ENCODE measurements around the gene SERPINA3.

Gene SERPINA3

GRCh38 chr14:94612174-94612573 lies at the start of gene SERPINA3:
Gene SERPINA3, plus strand, starts transcription at chr14:94612391. Its CDS starts 2,051 bp downstream, at chr14:94614442.
- no peak within 1 kb of the TSS for H3K27ac ChIP-seq
- no peak for TF ChIP-seq ZFX (IDR thresholded peaks at IDR 0.05)
- TF ChIP-seq, protein P1, sequence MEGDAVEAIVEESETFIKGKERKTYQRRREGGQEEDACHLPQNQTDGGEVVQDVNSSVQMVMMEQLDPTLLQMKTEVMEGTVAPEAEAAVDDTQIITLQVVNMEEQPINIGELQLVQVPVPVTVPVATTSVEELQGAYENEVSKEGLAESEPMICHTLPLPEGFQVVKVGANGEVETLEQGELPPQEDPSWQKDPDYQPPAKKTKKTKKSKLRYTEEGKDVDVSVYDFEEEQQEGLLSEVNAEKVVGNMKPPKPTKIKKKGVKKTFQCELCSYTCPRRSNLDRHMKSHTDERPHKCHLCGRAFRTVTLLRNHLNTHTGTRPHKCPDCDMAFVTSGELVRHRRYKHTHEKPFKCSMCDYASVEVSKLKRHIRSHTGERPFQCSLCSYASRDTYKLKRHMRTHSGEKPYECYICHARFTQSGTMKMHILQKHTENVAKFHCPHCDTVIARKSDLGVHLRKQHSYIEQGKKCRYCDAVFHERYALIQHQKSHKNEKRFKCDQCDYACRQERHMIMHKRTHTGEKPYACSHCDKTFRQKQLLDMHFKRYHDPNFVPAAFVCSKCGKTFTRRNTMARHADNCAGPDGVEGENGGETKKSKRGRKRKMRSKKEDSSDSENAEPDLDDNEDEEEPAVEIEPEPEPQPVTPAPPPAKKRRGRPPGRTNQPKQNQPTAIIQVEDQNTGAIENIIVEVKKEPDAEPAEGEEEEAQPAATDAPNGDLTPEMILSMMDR (conservative IDR thresholded peaks at IDR 0.05), result no peak

DNA sequence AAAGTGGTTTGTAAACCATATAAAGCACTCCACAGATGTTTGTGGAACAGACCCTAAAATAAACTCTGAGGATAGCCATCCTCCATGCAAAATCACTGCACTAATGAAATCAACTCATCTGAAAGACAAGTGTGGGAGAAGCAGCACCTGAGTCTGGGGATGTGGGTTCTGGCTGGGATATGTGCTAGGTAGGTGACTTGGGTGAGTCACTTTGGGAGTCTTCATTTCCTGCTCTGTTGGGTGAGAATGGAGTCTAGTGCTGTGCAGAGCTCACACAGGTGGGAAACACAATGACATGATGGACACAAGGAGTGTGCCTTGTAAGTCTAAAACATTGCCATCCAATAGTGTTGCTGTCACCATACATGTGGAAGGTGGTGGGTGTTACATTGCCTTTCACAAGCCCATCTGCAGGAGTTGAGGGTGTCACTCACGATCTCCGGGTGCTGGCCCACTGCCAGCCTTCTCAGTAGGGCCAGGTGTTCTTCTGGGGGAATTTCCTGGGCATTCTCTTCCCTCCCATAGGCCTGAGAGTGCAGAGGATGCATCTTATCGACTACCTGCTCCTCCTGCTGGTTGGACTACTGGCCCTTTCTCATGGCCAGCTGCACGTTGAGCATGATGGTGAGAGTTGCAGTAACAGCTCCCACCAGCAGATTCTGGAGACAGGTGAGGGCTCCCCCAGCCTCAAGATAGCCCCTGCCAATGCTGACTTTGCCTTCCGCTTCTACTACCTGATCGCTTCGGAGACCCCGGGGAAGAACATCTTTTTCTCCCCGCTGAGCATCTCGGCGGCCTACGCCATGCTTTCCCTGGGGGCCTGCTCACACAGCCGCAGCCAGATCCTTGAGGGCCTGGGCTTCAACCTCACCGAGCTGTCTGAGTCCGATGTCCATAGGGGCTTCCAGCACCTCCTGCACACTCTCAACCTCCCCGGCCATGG lies 49.0 kb upstream of the SERPINA3 start:
- TF ChIP-seq, protein P1 (conservative IDR thresholded peaks at IDR 0.05), result no peak
- no peak for TF ChIP-seq ZFX (IDR thresholded peaks at IDR 0.05)
- no peak overlapping the region for H3K27ac ChIP-seq

DNA sequence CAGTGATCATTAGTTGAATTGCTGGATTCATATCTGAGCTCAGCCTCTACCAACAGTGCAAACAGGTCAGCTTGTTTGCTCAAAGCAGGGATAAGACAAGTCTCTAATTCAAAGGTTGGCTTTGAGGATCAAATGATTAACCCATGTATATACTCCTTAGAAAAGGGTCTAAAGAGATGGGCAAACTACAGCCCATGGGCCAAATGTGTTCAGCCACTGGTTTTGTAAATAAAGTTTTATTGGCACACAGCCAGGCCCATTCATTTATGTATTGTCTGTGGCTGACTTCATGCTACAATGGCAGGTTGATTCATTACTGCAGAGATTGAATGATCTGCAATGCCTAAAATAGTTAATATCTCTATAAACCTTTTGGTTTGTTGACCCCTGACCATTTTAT lies 47.8 kb upstream of the SERPINA3 start:
- TF ChIP-seq ZFX (IDR thresholded peaks at IDR 0.05), result no peak
- TF ChIP-seq, protein P1 (conservative IDR thresholded peaks at IDR 0.05), result no peak
- H3K27ac ChIP-seq, result no peak overlapping the region

GRCh38 chr14:94568186-94568585 lies 44.0 kb upstream of the SERPINA3 start:
- no peak overlapping the region for H3K27ac ChIP-seq
- no peak for TF ChIP-seq ZFX (IDR thresholded peaks at IDR 0.05)
- TF ChIP-seq, protein P1 (conservative IDR thresholded peaks at IDR 0.05), result no peak

DNA sequence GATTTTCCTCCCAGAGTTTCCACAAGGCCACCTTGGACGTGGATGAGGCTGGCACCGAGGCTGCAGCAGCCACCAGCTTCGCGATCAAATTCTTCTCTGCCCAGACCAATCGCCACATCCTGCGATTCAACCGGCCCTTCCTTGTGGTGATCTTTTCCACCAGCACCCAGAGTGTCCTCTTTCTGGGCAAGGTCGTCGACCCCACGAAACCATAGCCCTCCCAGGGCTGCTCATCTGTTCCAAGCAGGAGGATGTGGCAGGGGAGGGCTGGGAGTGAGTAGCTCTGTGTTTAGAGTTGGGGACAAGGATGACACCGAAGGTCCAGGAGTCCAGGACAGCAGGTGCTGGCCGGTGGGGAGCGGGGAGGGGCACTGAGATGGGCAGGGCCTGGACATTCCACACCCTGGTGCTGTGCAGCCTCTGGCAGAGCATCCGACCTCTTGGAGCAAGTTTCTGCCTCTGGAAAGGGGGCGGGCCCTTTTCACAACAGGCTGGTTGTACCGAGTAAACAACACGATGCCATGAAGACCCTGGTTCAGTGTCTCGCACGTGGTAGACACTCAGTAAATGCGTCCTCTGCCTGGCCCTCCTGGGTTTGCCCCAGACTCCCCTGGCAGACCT lies 42.7 kb upstream of the SERPINA3 start:
- TF ChIP-seq, protein P1 (conservative IDR thresholded peaks at IDR 0.05), result no peak
- no peak for TF ChIP-seq ZFX (IDR thresholded peaks at IDR 0.05)
- no peak overlapping the region for H3K27ac ChIP-seq

DNA sequence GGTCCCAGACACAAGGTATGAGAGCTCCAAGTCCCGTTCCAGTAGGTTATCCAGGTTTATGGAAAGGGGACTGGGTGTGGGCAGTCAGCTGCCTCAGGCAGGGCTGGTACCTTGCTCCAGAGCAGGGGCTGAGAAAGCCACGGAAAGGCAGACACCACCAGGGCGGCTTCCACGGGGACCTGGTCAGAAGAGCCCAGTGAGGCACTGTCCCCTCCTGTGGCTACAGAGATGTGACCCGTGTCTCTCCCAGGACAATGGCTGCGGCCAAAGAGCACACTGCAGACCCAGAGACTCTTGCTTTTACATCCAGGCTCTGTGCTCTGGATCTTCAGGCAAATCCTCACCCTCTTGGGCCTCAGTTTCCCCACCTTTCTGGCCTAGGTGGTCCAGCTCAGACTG lies 42.2 kb upstream of the SERPINA3 start:
- TF ChIP-seq, protein P1 (conservative IDR thresholded peaks at IDR 0.05), result no peak
- TF ChIP-seq ZFX (IDR thresholded peaks at IDR 0.05), result no peak
- H3K27ac ChIP-seq, result no peak overlapping the region

DNA sequence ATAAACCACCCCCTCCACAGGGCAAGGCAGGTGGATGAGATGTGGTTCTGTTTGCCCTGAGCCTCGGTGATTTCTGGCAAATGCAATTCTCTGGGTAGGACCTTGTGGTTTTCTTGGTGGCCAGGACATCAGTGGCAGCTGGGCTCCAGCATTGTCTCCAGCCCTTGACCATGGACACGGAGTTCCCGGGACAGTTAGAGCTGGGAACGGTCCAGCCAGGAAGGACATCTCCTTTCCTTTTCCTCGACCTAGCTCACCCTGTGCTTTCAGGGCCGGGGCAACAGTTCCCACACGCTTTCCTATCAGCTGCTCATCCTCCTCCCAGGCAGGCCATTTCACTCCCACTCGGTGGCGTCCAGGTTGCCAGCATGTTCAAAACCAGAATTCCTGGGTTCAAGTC lies 41.8 kb upstream of the SERPINA3 start:
- no peak for TF ChIP-seq ZFX (IDR thresholded peaks at IDR 0.05)
- TF ChIP-seq, protein P1 (conservative IDR thresholded peaks at IDR 0.05), result no peak

More for the DNA sequence above, 41.8 kb upstream of the SERPINA3 start:
- no peak overlapping the region for H3K27ac ChIP-seq
